ENCODE measurements around the gene PRTG.

The PRTG gene

GRCh38 chr15:55774113-55774970 is 31.4 kb upstream of the PRTG start:
- peaks cover 7 to 8% of the 10 kb centered on the region in 2 experiments for H3K4me1 ChIP-seq (ENCODE audit: control insufficient read depth in 1 of 2, insufficient read depth in 1 of 2, low read depth in 1 of 2, low read length in 1 of 2)
- H3K36me3 ChIP-seq = no peaks in the 10 kb centered on the region
- no peaks in the 10 kb centered on the region for H3K9me3 ChIP-seq
- peak; percentile 26 for TF ChIP-seq CTCF (IDR thresholded peaks at IDR 0.05)
- H3K4me3 ChIP-seq (ENCODE audit: low read depth in 1 of 2, low read length in 1 of 2) = no peak overlapping the region
- peaks cover 5% of the 10 kb centered on the region for H3K27me3 ChIP-seq
- no peak overlapping the region for H3K27ac ChIP-seq

GRCh38 chr15:55770806-55771205 is 27.9 kb upstream of the PRTG start:
- TF ChIP-seq CTCF (IDR thresholded peaks at IDR 0.05) = no peak
- Histone ChIP-seq H3K36me3 (no peaks in the 10 kb centered on the region), H3K4me3 (ENCODE audit: low read depth in 1 of 2, low read length in 1 of 2) (no peak overlapping the region), H3K9me3 (no peaks in the 10 kb centered on the region), H3K27me3 (peaks cover 16% of the 10 kb centered on the region), H3K4me1 (ENCODE audit: control insufficient read depth in 1 of 2, insufficient read depth in 1 of 2, low read depth in 1 of 2, low read length in 1 of 2) (peaks cover 7 to 8% of the 10 kb centered on the region in 2 experiments), H3K27ac (no peak overlapping the region)

- Histone ChIP-seq H3K27me3 (peaks cover 16% of the 10 kb centered on the region), H3K4me3 (ENCODE audit: low read depth in 1 of 2, low read length in 1 of 2) (no peak overlapping the region), H3K4me1 (ENCODE audit: control insufficient read depth in 1 of 2, insufficient read depth in 1 of 2, low read depth in 1 of 2, low read length in 1 of 2) (peaks cover 2 to 5% of the 10 kb centered on the region in 2 experiments), H3K27ac (no peak overlapping the region), H3K9me3 (no peaks in the 10 kb centered on the region), H3K36me3 (no peaks in the 10 kb centered on the region)
- no peak for TF ChIP-seq CTCF (IDR thresholded peaks at IDR 0.05)
These were observed 27.3 kb upstream of the PRTG start for GRCh38 chr15:55770261-55770660.

- H3K36me3 ChIP-seq = no peaks in the 10 kb centered on the region
- no peak overlapping the region for H3K4me3 ChIP-seq (ENCODE audit: low read depth in 1 of 2, low read length in 1 of 2)
- H3K27ac ChIP-seq = no peak overlapping the region
- H3K4me1 ChIP-seq (ENCODE audit: control insufficient read depth in 1 of 2, insufficient read depth in 1 of 2, low read depth in 1 of 2, low read length in 1 of 2) = no peaks in the 10 kb centered on the region
- peaks cover 16% of the 10 kb centered on the region for H3K27me3 ChIP-seq
- no peak for TF ChIP-seq CTCF (IDR thresholded peaks at IDR 0.05)
- no peaks in the 10 kb centered on the region for H3K9me3 ChIP-seq
These were observed 25.8 kb upstream of the PRTG start for GRCh38 chr15:55768670-55769185.

- no peak for TF ChIP-seq CTCF (IDR thresholded peaks at IDR 0.05)
- H3K4me3 ChIP-seq (ENCODE audit: low read depth in 1 of 2, low read length in 1 of 2) = no peak overlapping the region
These were observed 23.7 kb upstream of the PRTG start for GRCh38 chr15:55766676-55767075.

More at GRCh38 chr15:55766676-55767075, 23.7 kb upstream of the PRTG start:
- no peak overlapping the region for H3K27ac ChIP-seq
- H3K4me1 ChIP-seq (ENCODE audit: control insufficient read depth in 1 of 2, insufficient read depth in 1 of 2, low read depth in 1 of 2, low read length in 1 of 2) = no peaks in the 10 kb centered on the region
- H3K9me3 ChIP-seq = no peaks in the 10 kb centered on the region
- peaks cover 16% of the 10 kb centered on the region for H3K27me3 ChIP-seq
- H3K36me3 ChIP-seq = no peaks in the 10 kb centered on the region
